ENCODE data around the gene PRDX2. TPM values are rescaled to one million over a fixed set of nuclear protein-coding genes. Genes with fewer than 3 reads are reported as not detected.
A peak's percentile ranks its signal among the peaks of the same experiment; 100 is the strongest.

The PRDX2 gene
- total RNA-seq, 4 donors from 2014 or later, result 266 to 459 (median 327) TPM

DNA sequence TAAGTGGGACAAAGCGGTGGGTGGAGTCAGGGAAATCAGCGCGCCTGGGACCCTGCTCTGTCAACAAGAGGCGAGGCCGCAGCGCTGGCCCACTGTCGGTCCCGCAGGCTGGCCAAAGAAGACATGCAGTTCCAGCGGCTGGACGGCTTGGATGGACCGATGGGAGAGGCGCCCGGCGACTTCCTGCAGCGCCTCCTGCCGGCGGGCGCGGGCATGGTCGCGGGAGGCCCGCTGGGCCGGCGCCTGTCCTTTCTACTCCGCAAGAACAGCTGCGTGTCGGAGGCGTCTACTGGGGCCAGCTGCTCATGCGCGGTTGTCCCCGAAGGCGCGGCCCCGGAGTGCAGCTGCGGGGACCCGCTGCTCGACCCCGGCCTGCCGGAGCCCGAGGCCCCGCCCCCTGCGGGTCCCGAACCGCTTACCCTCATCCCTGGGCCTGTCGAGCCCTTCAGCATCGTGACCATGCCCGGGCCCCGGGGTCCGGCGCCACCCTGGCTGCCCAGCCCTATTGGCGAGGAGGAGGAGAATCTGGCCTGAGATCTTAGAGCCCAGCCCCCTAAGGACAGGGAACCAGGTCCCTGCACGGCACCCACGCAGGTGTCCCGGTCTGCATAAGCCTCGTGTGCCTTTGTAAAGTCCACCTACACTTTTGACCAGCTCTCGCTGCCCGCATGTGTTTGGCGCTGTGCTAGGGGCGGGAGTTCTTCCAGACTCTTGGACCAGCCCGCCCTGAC lies 43.9 kb downstream of the PRDX2 start:
- no peak overlapping the region for H3K4me3 ChIP-seq (ENCODE audit: low read depth, poor library complexity, severe bottlenecking)
- TF ChIP-seq, protein P1, sequence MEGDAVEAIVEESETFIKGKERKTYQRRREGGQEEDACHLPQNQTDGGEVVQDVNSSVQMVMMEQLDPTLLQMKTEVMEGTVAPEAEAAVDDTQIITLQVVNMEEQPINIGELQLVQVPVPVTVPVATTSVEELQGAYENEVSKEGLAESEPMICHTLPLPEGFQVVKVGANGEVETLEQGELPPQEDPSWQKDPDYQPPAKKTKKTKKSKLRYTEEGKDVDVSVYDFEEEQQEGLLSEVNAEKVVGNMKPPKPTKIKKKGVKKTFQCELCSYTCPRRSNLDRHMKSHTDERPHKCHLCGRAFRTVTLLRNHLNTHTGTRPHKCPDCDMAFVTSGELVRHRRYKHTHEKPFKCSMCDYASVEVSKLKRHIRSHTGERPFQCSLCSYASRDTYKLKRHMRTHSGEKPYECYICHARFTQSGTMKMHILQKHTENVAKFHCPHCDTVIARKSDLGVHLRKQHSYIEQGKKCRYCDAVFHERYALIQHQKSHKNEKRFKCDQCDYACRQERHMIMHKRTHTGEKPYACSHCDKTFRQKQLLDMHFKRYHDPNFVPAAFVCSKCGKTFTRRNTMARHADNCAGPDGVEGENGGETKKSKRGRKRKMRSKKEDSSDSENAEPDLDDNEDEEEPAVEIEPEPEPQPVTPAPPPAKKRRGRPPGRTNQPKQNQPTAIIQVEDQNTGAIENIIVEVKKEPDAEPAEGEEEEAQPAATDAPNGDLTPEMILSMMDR (IDR thresholded peaks at IDR 0.05), result peak in 1 of 3 donors; percentile 53
- no peak for TF ChIP-seq POLR2A (IDR thresholded peaks at IDR 0.05)
- intact Hi-C loops (cut with DNase I; ENCODE audit: low total_unique reads), result loop anchor here (2.0 kb wide), 1 partner anchor 41 kb away; no protein-coding TSS in a partner anchor
- WGBS, 2 donors, result 19% methylated on average over 22 to 23 of the region's 60 CpGs
- peak in 1 of 2 donors; percentile 92 for DNase-seq (ENCODE audit: low spot score in 2 of 2)

DNA sequence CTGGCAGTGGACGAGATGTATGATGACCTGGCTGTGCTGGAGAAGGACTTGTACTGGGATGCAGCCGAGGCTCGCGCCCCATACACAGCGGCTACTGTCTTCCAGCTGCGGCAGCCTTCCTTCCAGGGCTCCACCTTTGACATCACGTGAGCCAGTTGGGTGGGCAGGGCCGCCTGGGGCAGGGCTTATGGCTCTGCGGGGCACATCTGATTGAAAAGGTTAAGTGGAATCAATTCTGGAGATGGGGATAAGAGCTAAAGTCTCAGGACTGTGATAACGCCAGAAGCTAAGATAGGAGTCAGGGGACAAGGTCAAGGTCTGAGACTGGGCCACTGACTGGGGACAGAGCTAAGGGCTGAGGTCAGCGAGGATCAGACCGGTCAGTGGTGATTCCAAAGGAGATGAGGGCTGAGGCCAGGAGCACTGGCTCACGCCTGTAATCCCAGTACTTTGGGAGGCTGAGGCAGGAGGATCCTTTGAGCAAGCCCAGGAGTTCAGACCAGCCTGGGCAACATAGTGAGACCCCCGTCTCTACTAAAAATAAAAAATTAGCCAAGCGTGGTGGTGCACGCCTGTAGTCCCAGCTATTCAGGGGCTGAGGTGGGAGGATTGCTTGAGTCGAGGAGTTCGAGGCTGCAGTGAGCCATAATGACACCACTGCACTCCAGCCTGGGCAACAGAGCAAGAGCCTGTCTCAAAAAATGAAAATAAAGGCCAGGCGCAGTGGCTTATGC lies 45.3 kb downstream of the PRDX2 start:
- no peak for TF ChIP-seq POLR2A (IDR thresholded peaks at IDR 0.05)
- TF ChIP-seq, protein P1 (IDR thresholded peaks at IDR 0.05), result no peak
- DNase-seq (ENCODE audit: low spot score in 2 of 2), result no peak
- intact Hi-C loops (cut with DNase I; ENCODE audit: low total_unique reads), result loop anchor here (2.0 kb wide), 1 partner anchor 40 kb away; no protein-coding TSS in a partner anchor
- H3K4me3 ChIP-seq (ENCODE audit: low read depth, poor library complexity, severe bottlenecking), result no peak overlapping the region
- WGBS, 2 donors, result 84 to 88% methylated on average over 19 of the region's 19 CpGs

DNA sequence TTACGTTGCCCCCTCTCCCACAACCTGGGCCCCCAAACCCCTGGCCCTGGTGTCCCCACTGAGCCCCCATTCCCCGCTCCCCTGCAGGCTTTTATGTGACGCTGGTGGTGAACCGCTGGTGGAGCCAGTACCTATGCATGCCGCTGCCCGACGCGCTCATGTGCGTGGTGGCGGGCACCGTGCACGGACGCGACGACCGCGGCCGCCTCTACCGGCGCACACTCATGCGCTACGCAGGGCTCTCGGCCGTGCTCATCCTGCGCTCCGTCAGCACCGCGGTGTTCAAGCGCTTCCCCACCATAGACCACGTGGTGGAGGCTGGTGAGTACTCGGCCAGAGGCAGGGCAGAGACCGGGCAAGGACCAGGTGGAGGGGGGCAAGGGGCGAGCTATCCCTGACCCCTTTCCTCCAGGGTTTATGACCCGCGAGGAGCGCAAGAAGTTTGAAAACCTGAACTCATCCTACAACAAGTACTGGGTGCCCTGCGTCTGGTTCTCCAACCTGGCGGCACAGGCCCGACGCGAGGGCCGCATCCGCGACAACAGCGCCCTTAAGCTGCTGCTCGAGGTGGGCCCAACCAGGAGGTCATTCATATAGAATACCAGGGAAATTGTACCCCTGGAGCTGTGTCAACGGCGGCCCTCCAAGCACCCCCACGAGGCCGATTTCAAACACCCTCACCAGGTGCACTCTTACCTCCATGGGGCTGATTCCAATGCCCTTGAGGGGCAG lies 47.0 kb downstream of the PRDX2 start:
- no peak for TF ChIP-seq POLR2A (IDR thresholded peaks at IDR 0.05)
- TF ChIP-seq, protein P1 (IDR thresholded peaks at IDR 0.05), result no peak
- intact Hi-C loops (cut with DNase I; ENCODE audit: low total_unique reads), result no loop called here
- 80 to 83% methylated on average over 26 to 48 of the region's 50 CpGs for WGBS, 2 donors
- H3K4me3 ChIP-seq (ENCODE audit: low read depth, poor library complexity, severe bottlenecking), result no peak overlapping the region
- no peak for DNase-seq (ENCODE audit: low spot score in 2 of 2)

DNA sequence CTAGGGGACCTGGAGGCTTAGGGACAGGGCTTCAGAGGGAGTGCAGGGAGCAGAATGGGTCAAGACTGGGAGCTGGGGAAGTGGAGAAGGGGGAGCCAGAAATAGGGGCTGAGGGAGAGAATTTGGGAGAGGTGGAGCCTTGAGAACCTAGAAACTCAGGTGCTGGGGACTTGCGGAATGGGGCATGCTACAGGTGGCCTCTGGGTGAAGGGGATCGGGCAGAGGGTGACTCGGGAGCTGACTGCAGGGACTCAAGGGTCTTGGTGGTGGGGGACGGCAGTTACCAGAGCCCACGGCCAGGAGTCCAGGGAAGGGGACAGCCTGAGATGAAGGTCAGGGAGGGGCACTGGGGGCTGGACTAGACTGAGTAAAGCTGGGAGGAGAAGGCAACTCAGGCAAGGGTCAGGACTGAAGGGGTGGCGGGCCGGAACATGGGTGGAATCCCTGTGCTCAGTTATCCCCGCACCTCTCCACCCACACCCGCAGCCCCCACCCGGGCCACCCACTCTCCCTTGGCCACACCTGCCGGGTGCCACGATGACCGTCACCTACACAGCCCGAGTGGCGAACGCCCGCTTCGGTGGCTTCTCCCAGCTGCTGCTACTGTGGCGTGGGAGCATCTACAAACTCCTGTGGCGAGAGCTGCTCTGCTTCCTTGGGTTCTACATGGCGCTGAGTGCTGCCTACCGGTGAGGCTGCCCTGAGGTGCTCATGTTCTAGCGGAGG lies 49.4 kb downstream of the PRDX2 start:
- 74 to 77% methylated on average over 23 of the region's 23 CpGs for WGBS, 2 donors
- no peak for TF ChIP-seq POLR2A (IDR thresholded peaks at IDR 0.05)
- TF ChIP-seq, protein P1 (IDR thresholded peaks at IDR 0.05), result no peak
- no peak overlapping the region for H3K4me3 ChIP-seq (ENCODE audit: low read depth, poor library complexity, severe bottlenecking)
- no peak for DNase-seq (ENCODE audit: low spot score in 2 of 2)
- intact Hi-C loops (cut with DNase I; ENCODE audit: low total_unique reads), result no loop called here

DNA sequence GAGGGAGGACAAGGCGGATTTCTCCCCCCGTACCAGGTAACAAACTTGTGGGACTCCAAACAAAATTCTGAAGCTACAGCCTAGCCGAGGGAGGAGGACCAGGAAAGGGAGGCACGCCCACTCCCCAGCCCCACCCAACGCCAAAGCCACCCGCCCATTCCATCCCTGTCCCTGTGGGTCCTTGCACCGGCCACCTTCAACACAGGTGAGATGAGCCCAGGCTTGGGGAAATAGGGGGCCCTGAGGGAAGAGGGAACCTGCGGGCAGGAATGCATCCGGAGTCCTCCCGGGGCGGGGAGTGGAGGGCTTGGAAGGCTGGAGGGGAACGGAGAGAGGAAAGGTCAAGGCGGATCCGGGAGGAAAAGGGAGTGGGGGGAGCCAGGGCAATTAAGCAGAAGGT lies 50.0 kb downstream of the PRDX2 start, which contains the start of gene BEST2:
BEST2 (plus strand) TSS at position 157 of the 400 bp plus-strand sequence. CDS start 802 bp downstream, outside the sequence.
- DNase-seq (ENCODE audit: low spot score in 2 of 2), result no peak
- intact Hi-C loops (cut with DNase I; ENCODE audit: low total_unique reads), result no loop called here
- WGBS, 2 donors, result 29 to 35% methylated on average over 14 of the region's 14 CpGs
- H3K4me3 ChIP-seq (ENCODE audit: low read depth, poor library complexity, severe bottlenecking), result no peak within 1 kb of the TSS
- no peak for TF ChIP-seq POLR2A (IDR thresholded peaks at IDR 0.05)
- TF ChIP-seq, protein P1 (IDR thresholded peaks at IDR 0.05), result no peak
